Suppressor macrophage treated with lipopolysaccharide for 1 hour (primary cell): ENCODE measurements around the gene CALU.
A peak's percentile ranks its signal among the peaks of the same experiment; 100 is the strongest.

Source experiments
- DNase-seq, 3 donors: peaks; one replicate each; pipeline ENCODE4 v3.0.0-alpha.2; 2020 to 2022

The CALU gene

GRCh38 chr7:128752251-128752650, 13.1 kb downstream of the CALU start:
- no peak for DNase-seq

- DNase-seq: no peak
These were observed 16.1 kb downstream of the CALU start for GRCh38 chr7:128755075-128755818.

DNA sequence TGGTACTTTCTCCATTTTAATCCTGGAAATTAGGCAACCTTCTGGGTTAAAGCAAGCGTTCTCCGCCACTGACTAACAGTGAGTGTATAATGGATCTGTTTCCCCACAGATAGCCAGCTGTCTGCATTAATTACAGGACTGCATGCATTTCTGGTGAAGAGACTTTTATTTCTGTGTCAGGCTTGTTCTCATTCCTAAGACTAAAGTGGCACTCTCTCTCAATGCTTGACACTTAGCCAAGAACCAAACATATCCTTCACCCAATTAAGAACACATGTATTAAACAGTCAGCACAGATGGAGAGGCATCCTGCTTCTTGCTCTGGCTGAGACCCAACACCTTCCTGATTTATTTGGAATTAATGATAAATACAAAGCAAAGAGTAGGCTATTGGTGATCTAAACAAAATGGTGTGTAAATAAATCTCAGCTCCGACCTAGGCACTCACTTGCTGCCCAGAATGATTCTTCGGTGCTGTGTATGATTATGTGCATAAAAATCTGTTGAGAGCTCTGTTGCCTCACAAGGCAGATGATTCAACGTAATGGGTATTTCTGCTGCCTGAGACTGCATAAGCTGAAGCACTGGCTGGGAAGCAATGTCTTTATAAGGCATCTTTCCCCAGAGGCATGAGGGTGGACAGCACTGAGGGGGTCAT, 16.8 kb downstream of the CALU start:
- no peak for DNase-seq

DNA sequence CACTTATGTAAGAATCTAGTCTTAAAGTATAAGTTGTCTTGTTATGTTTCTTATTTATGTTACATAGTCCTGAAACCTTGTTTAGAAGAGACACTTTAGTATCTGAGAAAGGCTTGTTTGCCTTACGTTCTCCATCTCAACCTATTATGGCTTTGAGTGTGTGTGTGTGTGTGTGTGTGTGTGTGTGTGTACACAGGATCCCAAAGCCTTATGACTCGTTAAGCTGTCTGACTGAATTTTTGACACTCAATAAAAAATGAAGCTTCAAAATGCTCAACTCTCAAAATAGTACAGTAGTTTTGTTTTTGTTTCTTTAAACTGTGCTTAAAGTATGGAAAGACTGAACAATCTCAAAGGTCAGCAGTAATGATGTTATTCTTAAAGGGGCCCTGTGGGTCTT, 18.0 kb downstream of the CALU start:
- DNase-seq: no peak

- DNase-seq: no peak
These were observed 19.4 kb downstream of the CALU start for GRCh38 chr7:128758553-128758952.

- peak; percentile 34 to 72 (median 66) for DNase-seq
These were observed 20.1 kb downstream of the CALU start for GRCh38 chr7:128759242-128759641.

- DNase-seq: no peak
These were observed 24.4 kb downstream of the CALU start for GRCh38 chr7:128763541-128763940.

DNA sequence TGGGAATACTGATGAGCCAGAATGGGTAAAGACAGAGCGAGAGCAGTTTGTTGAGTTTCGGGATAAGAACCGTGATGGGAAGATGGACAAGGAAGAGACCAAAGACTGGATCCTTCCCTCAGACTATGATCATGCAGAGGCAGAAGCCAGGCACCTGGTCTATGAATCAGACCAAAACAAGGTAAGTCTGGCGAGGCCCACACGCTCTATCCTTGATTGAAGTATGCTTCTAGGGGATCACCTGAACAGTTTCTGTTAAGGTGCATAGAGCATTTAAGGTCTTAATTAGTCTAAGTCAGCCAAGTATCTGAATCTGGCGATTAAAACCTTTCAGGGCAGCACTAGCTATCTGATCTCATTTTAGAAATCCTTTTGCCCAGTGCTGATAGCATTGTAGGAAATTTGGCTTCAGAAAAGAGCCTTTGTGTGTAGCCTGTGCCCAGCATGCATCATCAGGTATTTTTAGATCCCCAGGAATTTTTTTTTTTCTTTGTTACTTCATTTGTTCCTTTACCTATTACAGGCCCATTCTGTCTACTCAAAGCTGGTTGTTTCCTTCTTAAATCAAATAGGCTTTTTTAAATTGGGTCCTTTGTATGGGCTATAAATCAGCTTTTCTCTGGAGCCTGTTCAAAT, 28.4 kb downstream of the CALU start:
- DNase-seq: no peak

- no peak for DNase-seq
These were observed 31.1 kb downstream of the CALU start for GRCh38 chr7:128770233-128770632.

- DNase-seq: no peak
These were observed 34.4 kb downstream of the CALU start for GRCh38 chr7:128773604-128774003.

DNA sequence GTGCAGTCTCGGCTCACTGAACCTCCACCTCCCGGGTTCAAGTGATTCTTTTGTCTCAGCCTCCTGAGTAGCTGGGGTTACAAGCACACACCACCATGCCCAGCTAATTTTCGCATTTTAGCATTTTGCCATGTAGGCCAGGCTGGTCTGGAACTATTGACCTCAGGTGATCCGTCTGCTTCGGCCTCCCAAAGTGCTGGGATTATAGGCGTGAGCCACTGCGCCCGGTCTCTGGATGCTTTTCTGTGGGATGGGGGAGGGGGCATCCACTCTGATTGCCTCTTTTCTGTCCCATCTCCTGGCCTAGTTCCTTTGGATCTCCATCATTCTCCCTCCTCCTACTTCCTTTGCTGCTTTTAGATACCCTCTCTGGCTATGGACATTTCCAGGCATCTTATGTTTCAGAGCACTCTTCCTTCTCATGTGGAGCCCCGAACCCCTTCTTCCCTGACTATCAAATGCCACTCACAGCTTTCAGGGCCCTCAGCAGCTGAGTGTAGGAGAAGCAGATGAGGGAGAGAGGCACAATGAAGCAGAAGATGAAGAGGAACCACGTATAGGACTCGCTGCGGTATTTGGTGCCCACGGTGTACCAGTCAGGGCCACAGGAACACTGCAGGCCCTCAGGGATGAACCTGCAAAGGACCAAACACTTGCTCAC, 35.0 kb downstream of the CALU start:
- DNase-seq: no peak

GRCh38 chr7:128774921-128775320, 35.8 kb downstream of the CALU start:
- no peak for DNase-seq

DNA sequence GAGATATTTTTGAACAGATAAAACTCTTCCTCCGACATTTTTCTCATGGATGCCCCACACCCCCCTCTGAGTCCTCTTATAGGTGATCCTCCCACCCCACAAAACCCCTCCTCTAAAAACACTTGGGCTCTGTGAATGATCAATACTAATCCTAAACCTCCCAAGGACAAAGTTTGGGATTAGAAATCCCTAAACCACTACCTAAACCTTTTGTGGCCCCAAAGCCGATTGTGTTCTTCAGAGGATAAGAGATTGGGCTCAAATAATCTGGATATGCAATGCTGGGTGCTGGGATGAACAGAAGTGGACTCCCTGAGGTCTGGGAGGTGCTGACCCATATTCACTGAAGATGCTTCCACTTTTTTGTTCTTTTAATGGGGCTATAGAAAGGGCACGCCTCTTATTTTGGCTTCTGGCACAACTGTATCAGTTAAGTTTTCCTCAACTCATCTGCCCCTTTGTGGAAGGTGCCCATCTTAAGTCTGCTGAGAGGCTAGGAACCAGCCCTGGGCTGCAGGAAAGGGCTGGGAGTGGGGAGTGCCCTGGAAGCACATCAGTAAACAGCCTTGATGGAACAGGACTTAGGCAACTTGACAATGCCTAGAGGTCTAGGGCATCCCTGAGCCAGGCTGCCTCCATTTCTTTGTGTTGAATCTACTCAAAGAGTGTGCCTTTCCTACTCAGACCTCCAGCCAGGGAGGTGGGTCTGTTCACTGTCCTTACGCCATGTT, 36.8 kb downstream of the CALU start, which contains the start of gene OPN1SW:
Gene OPN1SW (minus strand): TSS at position 51 of the 731 bp plus-strand sequence. CDS start 13 bp downstream, at position 38.
- DNase-seq: no peak

- DNase-seq: peak in 1 of 3 donors; percentile 30
These were observed 38.3 kb downstream of the CALU start for GRCh38 chr7:128777156-128778123.

GRCh38 chr7:128778946-128779345, 39.8 kb downstream of the CALU start:
- no peak for DNase-seq

GRCh38 chr7:128781126-128781525, 42.0 kb downstream of the CALU start:
- no peak for DNase-seq

GRCh38 chr7:128781851-128782250, 42.7 kb downstream of the CALU start:
- no peak for DNase-seq

DNA sequence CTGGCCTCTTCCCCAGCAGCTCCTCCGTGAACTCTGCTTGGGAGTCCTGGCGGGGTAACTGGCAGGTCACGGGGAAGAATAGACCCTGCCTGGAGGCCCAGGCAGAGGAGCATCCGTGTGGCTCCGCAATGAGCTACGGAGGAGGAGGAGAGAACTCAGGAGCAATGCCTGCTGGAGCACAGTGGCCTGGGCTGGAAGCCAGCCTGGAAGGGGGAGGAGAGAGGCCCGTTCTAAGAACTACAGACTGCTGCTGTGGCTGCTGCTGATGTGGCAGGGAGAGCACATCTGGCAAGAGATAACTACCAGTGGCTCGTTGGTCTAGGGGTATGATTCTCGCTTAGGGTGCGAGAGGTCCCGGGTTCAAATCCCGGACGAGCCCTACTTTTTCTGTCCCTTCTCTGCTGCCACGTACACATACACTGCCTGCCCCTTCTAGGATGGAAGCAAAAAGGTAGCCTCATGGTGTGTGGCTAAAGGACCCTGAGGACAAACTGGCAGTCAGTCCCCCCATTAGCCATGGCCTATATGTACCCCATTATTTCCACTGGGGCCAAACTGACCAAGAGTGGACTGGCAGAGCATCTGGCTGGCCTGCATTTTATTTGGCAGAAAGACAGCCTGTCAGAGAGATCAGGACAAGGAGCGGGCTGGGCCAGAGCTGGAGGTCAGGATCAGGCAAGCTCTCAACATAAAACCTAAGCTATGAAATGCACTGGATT, 44.1 kb downstream of the CALU start:
- DNase-seq: no peak

GRCh38 chr7:128785738-128786137, 46.6 kb downstream of the CALU start:
- peak; percentile 25 to 37 (median 34) for DNase-seq
